GM21381 (cell line): ENCODE data around the gene TRIM37.
"Not testable (repeated sequence)": the region's sequence is repeated elsewhere in the genome, so short reads cannot be mapped to it uniquely, and the experiment has no call there.

ENCODE experiments used
- ATAC-seq: cut with Tn5 transposase; IDR thresholded peaks from one replicate; pipeline ENCODE4 v1.9.1; 2021; ENCODE audit warnings: mild to moderate bottlenecking, moderate library complexity; ENCODE audit not compliant: unreplicated experiment

The TRIM37 gene

GRCh38 chr17:58997756-58998553 is 108.7 kb downstream of the TRIM37 start:
- no peak for ATAC-seq

DNA sequence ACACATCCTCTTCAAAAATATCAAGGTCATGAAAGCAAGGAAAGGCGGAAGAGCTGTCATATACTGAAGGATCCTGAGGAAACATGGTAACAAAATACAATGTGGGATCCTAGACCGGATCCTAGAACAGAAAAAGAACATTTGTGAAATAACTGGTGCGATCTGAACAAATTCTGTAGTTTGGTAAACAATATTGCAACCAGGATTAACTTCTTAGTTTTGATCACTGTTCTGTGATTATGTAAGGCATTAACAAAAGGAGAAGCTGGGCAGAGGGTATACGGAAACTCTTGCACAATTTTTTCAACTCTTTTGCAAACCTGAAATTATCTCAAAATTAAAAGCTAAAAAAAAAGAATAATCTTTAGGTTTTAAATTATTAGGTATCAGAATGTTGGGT is 109.7 kb downstream of the TRIM37 start:
- ATAC-seq, result no peak

DNA sequence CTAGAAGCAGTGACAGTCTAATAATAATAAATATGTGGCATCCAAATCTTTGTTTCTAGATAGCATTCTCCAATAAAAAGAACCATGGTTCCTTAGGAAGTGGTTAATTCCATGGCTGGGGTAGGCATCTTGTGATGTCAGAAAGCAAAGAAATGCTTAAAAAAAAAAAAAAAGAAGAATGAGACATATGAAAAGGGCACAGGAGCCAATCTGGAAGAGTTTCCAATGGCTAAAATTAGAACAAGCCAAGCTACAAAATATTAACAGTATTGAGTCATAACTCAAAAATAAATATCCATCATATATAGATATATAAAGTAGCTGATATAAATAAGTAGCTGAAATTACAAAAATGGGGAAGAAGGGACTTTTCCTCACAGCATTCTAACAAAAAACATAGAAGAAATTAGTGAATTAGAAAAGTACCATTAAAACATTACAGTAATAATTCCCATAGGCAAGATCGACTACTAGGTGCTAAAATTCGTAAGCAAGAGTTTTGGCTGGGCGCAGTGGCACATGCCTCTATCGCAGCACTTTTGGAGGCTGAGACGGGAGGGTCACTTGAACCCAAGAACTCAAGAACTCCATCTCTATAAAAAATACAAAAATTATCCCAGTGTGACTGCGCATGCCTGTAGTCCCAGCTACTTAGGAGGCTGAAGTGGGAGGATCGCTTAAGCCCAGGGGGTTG is 111.3 kb downstream of the TRIM37 start:
- ATAC-seq, result no peak

GRCh38 chr17:58993311-58993710 is 113.4 kb downstream of the TRIM37 start:
- no peak for ATAC-seq

DNA sequence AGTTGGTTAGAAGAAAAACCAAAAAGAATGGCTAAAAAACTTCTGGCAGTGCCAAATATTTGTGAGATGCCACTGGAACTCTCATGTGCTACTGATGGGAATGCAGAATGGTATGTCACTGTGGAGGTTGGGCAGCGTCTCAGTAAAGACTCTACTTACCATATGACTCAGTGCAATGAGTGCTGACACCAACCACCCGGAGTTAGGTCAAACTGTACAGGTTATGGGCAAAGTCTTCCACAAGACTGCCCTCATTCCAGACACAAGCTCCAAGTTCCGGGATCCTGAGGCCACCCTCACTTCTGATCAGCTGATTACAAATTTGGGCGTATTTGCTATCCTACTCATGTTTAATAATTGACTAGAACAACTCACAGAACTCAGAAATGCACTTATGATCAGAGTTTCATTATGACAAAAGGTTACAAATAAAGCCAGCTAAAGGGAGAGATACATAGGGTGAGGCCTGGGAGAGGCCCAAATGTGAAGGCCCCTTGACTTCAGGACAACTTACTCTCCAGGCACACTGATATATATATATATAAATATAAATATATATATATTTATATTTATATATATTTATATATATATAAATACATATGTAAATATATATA is 114.9 kb downstream of the TRIM37 start:
- peak; percentile 81 for ATAC-seq

DNA sequence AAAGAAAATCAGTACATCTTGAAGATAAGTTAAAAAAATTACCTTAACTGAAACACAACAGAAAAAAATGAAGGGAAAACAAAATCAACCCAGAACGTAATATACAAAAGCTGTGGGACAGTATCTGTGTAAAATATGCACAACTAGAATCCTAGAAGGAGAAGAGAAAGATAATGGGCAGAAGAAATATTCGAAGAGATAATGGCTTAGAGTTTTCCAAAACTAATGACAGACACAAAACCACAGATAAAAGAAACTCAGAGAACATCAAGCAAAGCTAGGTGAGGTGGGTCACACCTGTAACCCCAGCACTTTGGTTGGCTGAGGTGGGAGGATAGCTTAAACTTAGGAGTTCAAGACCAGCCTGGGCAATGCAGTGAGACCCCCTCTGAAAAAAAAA is 117.1 kb downstream of the TRIM37 start:
- ATAC-seq, result no peak

- no peak for ATAC-seq
These were observed 120.7 kb downstream of the TRIM37 start for GRCh38 chr17:58985971-58986370.

GRCh38 chr17:58985367-58985766 is 121.3 kb downstream of the TRIM37 start:
- ATAC-seq, result no peak

GRCh38 chr17:58982626-58983025 is 124.1 kb downstream of the TRIM37 start:
- ATAC-seq, result no peak

GRCh38 chr17:58980706-58981481 is 125.8 kb downstream of the TRIM37 start:
- ATAC-seq, result no peak

GRCh38 chr17:58976541-58976940 is 130.1 kb downstream of the TRIM37 start:
- no peak for ATAC-seq

GRCh38 chr17:58974354-58974753 is 132.3 kb downstream of the TRIM37 start:
- no peak for ATAC-seq

DNA sequence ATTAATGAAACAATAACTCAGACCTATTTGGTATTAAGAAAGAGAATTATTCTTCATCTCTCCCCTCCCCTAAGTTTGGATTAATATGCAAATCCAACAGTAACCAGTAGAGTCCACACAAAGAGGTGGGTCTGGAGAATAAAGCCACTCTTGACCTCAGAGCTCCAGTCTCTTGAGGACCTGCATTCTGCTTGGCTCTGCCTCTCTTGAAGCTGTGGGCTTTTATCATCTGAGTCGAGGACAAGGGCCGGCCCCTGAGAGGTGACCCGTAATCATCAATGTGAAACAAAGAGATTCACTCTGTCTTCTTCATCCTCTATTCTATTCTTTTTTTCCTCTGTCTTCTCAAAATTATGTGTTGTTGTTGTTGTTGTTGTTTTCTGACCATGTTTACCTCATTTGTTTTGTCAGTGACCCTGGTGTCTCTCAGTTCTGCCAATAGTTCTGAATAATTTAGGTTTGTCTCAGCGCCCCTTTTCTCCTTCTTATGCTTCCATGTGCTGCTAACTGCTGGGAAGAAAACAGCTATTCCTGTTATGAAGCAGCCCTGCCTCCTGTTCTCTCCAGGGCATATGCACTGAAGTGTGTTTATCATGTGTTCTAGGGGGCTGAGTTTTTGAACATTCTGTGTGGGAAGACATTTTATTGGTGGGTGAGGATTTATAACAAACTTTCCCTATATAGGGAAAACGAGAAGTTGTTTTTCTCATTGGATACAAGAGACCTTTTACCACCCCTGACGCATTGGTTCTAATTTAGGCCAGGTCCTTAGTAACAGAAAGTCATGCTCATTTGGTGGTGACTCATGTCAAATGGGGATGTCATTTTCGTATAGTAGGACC is 135.8 kb downstream of the TRIM37 start:
- no peak for ATAC-seq

GRCh38 chr17:58969612-58970011 is 137.1 kb downstream of the TRIM37 start:
- no peak for ATAC-seq

DNA sequence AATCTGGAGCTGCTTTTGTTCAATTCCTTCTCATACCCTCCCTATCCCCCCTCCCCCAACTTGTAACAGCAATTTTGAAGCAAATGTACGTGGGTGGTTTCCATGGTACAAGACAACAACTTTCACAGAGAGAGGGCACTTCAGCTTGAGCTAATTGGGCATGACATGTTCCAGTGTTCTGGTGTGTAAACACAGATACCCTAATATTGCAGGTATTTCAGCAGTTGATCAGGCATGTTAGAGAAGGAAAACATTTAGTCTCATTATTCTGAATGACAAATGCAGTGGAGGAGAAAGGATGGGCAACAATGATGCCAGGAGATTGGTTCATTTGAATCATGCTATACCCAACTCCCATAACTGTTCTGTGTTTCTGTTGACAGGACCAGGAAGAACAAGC is 137.5 kb downstream of the TRIM37 start:
- ATAC-seq, result no peak

DNA sequence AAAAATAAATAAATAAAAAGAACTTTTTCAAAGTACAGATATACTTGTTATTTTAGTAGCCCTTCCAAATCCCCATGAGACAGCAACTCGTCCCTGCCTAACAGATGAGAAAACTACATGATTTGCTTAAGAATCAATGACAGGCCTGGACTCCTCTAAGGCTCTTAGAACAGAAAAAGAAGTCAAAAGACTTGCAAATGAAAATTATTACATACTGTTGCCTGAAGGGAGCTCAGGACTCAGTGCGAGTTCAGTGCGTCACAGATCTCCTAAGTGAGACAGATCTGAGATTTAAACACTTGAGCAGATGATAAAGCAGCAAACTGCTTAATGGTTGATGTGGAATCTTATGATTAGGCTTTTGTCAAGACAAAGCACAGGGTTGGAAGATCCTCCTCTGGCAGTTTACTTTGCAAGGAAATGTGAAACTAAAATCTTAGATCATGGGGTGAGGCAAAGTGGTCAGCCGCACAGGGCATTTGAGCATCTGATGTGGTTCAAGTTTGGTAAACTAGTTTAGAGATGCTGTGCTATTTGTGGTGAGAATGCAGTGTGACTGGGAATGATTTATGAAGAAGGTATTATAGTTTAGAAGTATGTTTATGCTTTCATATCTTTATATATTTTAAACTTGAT is 138.1 kb downstream of the TRIM37 start:
- no peak for ATAC-seq

DNA sequence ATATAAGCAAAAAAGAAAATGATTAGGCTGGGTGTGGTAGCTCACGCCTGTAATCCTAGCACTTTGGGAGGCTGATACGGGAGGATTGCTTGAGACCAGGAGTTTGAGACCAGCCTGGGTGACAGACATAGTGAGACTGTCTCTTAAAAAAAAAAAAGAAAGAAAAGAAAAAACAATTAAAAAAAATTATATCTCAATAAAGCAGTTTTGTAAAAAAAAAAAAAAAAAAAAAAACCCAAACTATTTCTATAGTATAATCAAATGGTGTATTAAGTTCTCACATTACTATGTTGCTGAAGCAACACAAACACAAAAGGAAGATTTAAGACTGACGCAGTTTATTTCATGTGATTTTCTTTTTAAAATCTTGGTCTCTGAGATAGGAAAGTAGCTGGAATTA is 140.5 kb downstream of the TRIM37 start:
- ATAC-seq, result no peak

GRCh38 chr17:58965221-58965620 is 141.5 kb downstream of the TRIM37 start:
- ATAC-seq, result no peak

DNA sequence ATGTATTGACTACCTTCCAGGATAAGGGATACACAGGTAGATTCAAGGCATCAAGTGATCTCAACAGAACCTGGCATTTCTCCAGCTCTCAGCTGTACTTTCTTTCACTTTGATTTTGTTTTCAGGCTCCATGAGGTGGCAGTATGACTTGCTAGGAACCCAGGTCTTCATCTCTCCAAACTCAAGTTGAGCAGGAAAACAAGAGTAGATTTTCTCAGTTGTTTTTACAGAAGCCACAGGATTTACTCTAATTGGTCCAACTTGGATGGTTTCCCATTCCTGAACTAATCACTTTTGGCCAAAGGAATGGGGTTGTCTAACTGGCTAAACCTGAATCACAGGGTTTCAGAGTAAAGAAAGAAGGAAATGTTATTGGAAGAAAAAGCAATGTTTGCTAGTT is 146.6 kb downstream of the TRIM37 start:
- ATAC-seq, result no peak

GRCh38 chr17:58957725-58958073 is 149.0 kb downstream of the TRIM37 start:
- not testable (repeated sequence) for ATAC-seq
